Measurements from ENCODE around the gene NBEAL1.
"Not testable (repeated sequence)": the region's sequence is repeated elsewhere in the genome, so short reads cannot be mapped to it uniquely, and the experiment has no call there.

DNA sequence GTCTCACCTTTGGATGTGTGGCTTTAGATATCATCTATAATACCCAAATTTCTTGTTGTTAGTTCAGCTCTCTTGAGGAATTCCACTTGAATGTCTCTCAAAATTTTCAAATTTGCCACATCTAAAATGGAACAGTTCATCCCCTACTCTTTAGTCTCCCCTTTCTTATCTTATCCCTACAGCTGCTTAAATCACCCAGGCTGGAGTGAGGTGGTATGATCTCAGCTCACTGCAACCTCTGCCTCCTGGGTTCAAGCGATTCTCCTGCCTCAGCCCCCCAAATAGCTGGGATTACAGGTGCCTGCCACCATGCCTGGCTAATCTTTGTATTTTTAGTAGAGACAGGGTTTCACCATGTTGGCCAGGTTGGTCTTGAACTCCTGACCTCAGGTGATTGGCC, 71.7 kb downstream of the NBEAL1 start:
- TF ChIP-seq CTCF (IDR thresholded peaks at IDR 0.05; ENCODE audit: low read length); EZH2 (optimal IDR thresholded peaks at IDR 0.05; ENCODE audit: low read depth, low read length): not testable (repeated sequence)

All from MM.1S (cell line).